IPS-11a (cell line): ENCODE results near the gene ZNF777.

Experiments used
- H3K4me3 ChIP-seq: one replicate; pipeline ENCODE4 v1.5.1; 2013; ENCODE audit warnings: low read depth, low read length, control low read depth

Gene ZNF777

DNA sequence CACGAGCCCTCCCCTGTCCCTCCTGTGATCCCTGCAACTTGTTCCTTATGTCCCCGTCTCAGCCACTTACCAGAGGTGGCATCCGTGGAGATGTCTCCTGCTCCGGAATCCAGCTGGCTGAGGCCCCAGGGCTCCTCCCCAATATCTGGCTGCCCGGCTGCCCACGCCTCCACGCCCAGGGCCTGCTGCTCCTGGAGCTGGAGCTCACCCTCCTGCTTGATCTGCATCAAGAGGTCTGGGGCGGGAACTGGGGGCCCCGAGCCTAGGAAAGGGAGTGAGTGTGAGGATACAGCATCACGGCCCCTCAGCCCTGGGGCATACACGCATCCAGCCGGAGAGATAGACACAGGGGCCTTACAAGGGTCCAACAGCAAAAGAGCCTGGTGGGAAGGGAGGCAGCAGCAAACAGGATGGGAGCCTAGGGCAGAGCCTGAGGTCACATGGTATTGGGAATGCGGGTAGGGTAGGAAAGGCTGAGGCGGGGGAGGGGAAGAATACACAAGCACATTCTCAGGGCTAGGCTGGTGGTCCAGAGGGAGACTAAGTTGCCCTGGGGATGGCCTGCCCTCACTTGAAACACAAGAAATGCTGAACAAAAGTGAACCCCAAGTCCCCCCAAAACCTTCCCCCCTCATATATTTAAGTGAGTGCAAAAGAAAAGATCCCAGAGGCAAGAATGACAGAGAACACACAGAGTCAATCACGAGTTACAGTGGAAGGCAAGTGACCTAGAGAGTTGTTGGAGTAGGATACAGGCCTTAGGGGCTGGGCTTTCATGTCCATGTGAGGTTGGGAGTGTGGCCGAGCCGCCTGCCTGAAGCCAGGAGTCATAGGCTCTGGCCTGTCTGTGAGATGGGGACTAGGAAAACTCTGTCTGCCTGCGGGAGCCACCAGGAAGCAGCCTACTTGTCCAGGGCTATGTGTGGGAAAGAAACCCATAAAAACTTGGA, 16.9 kb upstream of the ZNF777 start:
- H3K4me3 ChIP-seq, result no peak overlapping the region

DNA sequence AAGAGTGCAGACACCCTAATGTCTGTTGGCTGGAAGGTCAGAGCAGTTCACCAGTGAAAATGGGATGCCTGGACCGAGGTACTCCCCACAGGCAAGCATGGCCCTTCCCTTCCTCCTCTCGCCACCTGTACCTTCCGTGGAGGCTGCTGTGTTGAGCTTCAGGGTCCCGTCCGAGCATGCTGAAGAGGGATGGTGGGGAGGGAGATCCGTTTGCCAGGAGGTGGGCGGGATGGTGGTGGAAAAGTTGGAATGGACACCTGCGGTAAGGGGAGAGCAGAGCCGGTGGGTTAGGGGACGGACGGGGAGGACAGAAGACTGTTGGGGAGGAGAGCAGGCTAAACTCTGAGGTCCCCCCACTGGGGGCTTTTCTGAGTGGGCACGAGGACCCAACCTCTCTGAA, 15.9 kb upstream of the ZNF777 start:
- H3K4me3 ChIP-seq, result no peak overlapping the region

DNA sequence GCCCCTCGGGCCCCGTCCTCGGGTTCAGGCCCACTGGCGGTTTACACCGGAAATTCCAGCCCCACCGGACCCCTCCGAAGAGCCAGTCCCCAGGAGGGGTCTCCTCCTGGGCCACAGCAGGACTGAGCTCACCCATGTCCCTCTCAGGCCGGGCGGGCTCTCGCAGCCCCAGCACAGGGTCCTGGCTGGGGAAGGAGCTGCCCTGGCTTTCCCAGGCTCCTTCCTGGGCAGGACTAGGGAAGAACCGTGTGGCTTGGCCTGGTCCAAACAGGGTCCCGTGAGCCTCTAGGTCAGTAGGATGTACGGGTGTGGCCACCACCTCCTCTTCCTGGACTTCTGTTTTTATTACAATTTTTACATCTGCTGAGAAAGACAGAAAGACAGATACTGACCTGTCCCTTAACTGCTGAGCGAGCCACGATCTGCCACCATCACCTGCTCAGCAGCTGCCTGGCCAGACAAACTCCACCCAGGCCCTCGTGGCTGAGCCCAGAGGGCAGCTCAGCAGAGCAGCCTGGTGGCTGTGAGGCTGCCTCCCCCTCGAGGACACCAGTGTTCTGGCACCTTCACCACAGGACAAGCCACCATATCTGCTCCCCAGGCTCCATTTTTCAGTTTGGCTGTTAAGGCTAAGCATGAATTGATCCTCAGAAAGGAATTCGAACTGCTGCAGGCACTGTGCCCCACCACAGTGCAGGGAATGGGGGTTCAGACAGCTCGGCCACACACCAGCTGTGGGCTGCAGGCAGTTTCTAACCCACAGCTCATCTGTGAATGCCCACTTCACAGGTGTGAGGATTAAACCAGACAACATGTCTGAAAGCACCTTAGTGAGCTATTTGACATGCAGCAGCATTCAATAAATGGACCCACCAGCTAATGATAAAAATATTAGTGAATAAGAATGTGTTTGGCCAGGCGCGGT, 14.5 kb upstream of the ZNF777 start:
- H3K4me3 ChIP-seq, result no peak overlapping the region

DNA sequence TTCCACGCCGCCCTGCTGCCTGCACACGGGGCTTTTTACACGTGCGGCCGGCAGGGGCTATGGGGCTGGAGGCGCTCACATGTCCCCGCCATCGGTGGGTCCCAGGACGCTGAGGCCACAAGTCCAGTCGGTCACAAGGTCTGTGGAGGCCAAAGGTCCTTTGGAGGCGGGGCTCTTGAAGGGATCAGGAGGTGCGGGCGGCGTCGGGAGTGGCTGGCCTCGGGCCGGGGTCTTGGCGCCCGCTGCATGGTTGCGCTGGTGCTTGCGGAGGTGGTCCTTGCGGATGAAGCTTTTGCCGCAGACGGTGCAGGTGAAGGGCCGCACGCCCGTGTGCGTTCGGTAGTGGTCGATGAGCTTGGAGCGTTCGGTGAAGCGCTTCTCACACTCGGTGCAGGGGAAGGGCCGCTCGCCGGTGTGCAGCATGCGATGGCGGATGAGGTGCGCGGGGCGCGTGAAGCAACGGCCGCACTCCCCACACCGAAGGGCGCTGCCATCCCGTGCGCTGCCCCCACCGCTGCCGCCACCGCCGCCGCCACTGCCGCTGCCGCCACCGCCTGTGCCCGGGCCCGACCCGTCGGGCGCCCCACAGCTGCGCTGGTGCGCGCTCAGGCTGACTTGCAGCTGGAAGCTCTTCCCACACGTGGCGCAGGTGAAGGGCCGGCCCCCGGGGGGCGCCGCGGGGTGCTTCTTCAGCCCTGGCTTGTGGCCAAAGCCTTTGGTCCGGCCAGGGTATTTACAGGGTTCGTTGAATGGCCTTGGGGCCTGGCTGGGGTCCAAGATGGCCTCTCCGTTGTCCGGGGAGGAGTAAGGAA, 13.7 kb upstream of the ZNF777 start:
- H3K4me3 ChIP-seq, result no peak overlapping the region

- H3K4me3 ChIP-seq, result no peak overlapping the region
Measured at GRCh38 chr7:149473251-149473650, 12.4 kb upstream of the ZNF777 start.

DNA sequence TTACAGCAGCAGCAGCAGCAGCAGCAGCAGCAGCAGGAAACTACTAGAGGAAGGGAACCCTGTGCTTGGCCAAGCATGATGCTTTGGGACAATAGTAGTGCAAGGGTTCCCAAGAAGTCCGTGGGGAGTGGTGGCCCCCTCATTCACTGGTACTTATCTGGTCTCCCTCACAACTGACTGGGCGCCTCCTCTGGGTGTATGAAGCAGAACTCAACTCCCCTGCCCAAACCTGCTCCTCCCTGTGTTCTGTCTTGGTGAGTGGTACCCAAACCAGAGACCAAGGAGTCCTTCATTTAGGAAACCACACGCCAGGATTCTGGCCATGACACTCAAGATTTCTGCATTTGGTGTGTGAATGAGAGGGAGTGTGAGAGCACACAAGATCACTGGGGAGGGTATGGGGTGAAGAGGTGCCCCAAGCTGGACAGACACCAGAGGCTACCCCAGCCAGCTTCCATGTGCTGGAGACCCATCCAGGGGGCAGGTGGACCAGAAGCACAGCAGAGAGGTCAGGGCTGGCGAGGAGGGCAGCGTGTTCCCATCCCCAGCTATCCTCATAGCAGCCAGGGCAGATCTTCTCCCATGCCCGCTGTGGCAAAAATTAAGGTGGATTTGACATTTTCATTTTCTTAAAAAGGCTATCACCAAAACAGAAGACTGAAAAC, 10.6 kb upstream of the ZNF777 start:
- H3K4me3 ChIP-seq, result no peak overlapping the region

DNA sequence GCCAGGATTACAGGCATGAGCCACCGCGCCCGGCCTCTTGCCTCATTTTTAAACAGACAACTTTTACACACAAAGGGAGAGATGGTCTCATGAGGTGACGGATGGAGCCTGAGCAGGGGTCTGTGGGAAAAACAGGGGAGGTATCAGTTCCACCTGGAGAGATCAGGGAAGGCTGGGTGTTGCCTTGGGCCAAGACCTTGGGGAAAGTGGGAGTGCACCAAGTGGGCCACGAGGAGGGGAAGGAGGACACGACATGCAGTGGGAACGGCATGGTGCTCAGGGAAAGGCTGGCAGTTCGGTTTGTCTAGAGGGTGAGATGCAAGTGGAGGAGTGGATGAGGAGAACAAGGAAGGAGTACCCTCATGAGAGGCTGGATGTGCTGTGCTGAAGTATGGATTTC, 8.9 kb upstream of the ZNF777 start:
- no peak overlapping the region for H3K4me3 ChIP-seq

GRCh38 chr7:149468208-149468607, 7.3 kb upstream of the ZNF777 start:
- no peak overlapping the region for H3K4me3 ChIP-seq

GRCh38 chr7:149467321-149467859, 6.5 kb upstream of the ZNF777 start:
- H3K4me3 ChIP-seq, result no peak overlapping the region

GRCh38 chr7:149466364-149466763, 5.5 kb upstream of the ZNF777 start:
- no peak overlapping the region for H3K4me3 ChIP-seq

DNA sequence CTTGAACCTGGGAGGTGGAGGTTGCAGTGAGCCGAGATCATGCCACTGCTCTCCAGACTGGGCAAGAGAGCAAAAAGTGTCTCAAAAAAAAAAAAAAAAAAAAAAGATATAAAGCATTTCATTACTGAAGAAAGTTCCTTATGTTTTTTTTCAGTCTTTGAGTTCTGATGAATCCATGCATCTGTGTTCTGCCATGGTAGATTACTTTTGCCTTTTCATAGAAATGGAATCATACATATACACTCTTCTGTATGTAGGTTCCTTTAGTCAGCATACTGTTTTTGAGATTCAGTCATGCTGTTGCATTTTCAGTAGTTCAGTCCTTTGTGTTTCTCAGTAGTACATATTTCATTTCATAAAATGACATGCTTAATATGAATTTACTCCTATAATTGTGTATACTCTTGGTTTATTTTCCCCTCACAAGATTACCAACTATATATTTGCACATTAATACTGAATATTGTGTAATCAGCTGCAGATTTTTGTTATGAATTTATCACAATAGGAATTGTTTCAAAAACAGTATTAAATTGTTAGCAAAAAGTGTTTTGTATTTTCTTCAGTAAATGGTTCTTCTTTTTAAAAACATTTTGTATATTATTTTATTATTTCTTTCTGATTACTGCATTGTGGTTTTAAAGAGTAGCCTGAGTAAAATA, 2.8 kb upstream of the ZNF777 start:
- H3K4me3 ChIP-seq, result no peak overlapping the region

- H3K4me3 ChIP-seq, result no peak overlapping the region
Measured at GRCh38 chr7:149462101-149462520, 1.2 kb upstream of the ZNF777 start.

DNA sequence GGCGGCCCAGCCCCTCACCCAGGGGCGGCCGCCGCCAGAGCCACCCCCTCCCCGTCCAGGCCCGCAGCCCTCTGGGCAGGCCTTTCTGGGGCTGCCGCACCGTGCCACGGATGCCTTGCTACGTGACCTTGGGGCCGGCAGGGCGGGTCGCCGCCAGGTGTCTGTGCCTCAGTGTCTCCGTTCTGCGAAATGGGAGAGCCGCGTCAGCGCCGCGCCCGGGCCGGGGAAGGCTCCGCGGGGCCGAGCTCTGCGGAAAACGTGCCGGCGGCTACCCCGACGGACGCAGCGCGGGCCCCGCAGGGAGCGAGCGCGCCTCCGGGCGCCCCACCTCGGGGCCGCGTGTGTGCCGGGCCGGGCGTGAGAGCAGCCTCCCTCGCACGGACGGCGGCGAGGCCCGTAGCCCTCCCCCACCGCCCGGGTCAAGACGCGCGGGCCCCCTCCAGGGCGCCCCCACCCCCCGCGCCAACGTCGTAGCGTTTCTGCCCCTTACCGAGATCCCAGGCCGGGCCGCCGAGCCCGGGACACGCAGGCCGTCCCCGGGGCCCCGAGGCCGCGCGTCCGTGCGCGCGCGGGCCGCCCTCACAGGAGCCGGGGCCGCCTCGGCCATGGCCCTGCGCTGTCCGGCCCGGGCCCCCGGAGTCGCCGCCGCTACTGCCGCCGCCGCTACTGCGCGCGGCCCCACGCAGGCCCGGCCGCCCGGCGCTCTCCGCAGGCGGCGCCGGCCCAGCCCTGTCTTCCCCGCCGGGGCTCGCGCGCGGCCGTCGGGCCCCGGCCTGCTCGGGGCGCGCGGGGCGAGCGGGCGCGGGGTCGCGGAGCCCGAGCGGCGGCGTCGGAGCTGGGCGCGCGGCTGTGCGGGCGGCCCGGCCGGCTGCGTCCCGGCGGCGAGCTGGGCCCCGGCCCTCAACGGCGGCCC, 1.1 kb downstream of the ZNF777 start:
- peak overlapping the region; percentile 62 for H3K4me3 ChIP-seq

DNA sequence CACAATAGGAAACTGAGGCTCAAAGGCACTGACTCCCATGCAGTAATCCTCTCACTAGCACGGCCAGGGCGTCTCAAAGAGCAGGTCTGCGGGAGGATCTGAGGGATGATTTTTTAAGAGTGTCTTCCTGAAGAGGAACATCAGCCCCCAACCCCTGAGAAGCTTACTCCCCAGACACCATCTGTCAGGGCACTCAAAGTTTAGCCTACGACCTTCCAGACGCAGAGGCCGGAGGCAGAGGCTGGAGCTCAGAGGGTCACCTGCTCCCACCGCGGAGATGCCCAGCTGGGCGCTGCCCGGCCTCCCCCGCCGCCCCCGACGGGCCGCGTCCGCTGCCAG, 1.7 kb downstream of the ZNF777 start:
- peak overlapping the region; percentile 45 for H3K4me3 ChIP-seq

DNA sequence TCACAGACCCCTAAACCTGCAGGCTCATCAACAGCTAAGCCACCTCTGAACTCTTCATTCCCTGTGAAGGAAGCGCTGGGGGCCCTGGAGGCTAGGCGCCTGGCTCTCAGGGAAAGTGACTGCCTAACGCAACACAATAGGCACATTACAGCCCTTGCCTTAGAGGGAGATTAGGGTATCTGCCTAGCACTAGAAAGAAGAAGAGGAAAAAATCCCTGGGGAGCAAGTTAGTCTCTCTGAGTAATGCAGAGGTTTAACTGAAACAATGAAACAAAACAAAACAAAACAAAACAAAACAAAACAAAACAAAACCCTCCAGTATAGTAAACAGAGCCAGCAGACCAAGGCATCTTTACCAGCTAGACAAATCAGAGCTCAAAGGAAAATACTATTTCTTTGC, 2.6 kb downstream of the ZNF777 start:
- no peak overlapping the region for H3K4me3 ChIP-seq

DNA sequence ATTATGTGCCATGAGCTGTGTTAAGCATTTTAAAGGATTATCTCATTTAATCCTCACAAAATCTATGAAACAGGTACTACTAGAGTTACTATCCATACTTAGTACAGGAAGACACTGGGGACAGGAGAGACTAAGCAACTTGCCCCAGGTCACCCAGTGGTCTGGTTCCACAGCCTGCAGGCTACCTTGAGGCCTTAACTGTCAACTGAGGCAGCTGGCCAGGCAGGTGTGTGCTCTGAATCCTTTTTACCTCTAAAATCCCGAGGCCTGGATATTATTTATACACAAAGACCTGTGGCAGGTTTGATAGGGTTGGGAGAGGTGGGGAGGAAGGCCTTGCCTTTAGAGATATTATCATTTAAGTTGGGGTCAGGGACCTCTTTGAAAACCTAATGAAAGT, 3.1 kb downstream of the ZNF777 start:
- H3K4me3 ChIP-seq, result no peak overlapping the region

DNA sequence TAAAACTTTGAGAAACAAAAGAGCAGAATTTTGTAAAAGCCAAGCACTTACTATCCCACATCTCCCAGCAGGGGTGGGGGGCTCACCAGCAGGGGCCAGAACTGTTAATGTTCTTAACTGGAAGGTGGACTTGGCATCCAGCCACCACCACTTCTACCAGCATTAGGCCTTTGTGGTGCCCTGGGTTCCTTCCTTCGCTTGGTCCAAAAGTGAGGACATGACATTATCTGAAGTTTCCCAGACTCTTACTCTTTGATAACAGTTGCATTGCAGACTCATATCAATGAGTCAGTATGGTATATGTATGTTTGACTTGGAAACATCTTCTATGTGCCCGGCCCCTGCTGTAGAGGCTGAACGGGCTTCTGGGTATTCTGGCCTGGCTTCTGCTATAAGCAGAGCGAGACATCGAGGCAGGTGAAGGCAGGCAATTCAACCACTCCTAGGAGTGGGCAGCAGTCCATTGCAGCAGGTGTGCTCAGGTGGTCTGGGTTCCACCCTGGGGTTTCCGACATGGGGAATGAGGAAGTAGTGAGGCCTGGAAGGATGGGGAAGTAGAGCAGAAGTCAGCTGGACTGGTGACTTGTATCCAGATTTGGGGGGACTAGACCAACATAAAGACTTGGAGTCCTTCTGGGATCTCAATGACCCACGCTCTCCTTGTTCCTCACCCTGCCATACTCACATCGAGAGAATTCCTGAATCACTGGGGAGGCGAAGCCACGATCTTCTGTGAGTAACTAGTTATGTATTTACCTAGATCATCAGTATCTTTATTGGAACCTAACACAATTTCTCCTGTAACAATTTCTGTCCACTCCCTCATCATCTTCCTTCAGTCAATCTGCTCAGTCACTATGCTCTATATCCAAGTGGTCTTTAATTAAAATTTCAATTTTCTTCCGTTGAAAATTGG, 4.1 kb downstream of the ZNF777 start:
- no peak overlapping the region for H3K4me3 ChIP-seq
